Loucy (cell line): ENCODE data around the gene EIF2A.
"Not testable (repeated sequence)": the region's sequence is repeated elsewhere in the genome, so short reads cannot be mapped to it uniquely, and the experiment has no call there.

Source experiments
- H2AFZ ChIP-seq: fragments of 200-600 bp; sonication (generic); 2 replicates; pipeline ENCODE4 v1.6.0; 2016; ENCODE audit warnings: antibody characterized with exemption, mild to moderate bottlenecking, low read length, moderate library complexity
- H3F3A ChIP-seq: fragments of 200-600 bp; 2 replicates; pipeline ENCODE4 v1.6.0; 2016; ENCODE audit warnings: antibody characterized with exemption, low read depth, mild to moderate bottlenecking
- H3K27me3 ChIP-seq: fragments of 200-600 bp; sonication (generic); 2 replicates; pipeline ENCODE4 v1.6.1; 2014; ENCODE audit warnings: low read length, mild to moderate bottlenecking; ENCODE audit not compliant: insufficient read depth, poor library complexity, severe bottlenecking
- H3K36me3 ChIP-seq: fragments of 200-600 bp; sonication (generic); 2 replicates; pipeline ENCODE4 v1.6.1; 2016; ENCODE audit warnings: low read length; ENCODE audit not compliant: insufficient read depth
- H3K4me1 ChIP-seq: fragments of 200-600 bp; sonication (generic); 2 replicates; pipeline ENCODE4 v1.5.1; 2014; ENCODE audit warnings: low read length, mild to moderate bottlenecking; ENCODE audit not compliant: insufficient read depth, poor library complexity, severe bottlenecking
- H3K4me2 ChIP-seq: fragments of 200-600 bp; sonication (generic); 2 replicates; pipeline ENCODE4 v1.6.0; 2014; ENCODE audit warnings: antibody characterized with exemption, low read length, low read depth, mild to moderate bottlenecking; ENCODE audit not compliant: poor library complexity, severe bottlenecking
- H3K4me3 ChIP-seq: fragments of 200-600 bp; sonication (generic); 2 replicates; pipeline ENCODE4 v1.5.1; 2014; ENCODE audit warnings: low read length, mild to moderate bottlenecking, mixed read lengths; ENCODE audit not compliant: poor library complexity, severe bottlenecking
- H3K79me2 ChIP-seq: fragments of 200-600 bp; sonication (generic); 2 replicates; pipeline ENCODE4 v1.6.1; 2014; ENCODE audit warnings: low read length; ENCODE audit not compliant: insufficient read depth
- H3K9ac ChIP-seq: fragments of 200-600 bp; sonication (generic); 2 replicates; pipeline ENCODE4 v1.6.0; 2014; ENCODE audit warnings: mild to moderate bottlenecking, low read depth, low read length, moderate library complexity; ENCODE audit not compliant: poor library complexity, severe bottlenecking
- H3K9me2 ChIP-seq: fragments of 200-600 bp; sonication (generic); replicated peaks from 2 replicates; pipeline ENCODE4 v1.6.1; 2016; ENCODE audit warnings: low read depth, low read length, mixed read lengths
- H3K9me3 ChIP-seq: fragments of 200-600 bp; sonication (generic); 2 replicates; pipeline ENCODE4 v1.6.1; 2014; ENCODE audit warnings: mild to moderate bottlenecking, antibody characterized with exemption, low read length, low read depth; ENCODE audit not compliant: insufficient read depth
- H4K20me1 ChIP-seq: fragments of 200-600 bp; sonication (generic); 2 replicates; pipeline ENCODE4 v1.6.0; 2014; ENCODE audit warnings: antibody characterized with exemption, low read length, mild to moderate bottlenecking; ENCODE audit not compliant: insufficient read depth, poor library complexity, severe bottlenecking
- EZH2phosphoT487 ChIP-seq: fragments of 200-600 bp; IDR thresholded peaks from 2 replicates; pipeline ENCODE4 v1.6.1; 2018; ENCODE audit warnings: antibody characterized with exemption, mild to moderate bottlenecking, moderate library complexity, borderline replicate concordance
- TF ChIP-seq, protein P1 (sequence below): fragments of 200-600 bp; sonication (generic); conservative IDR thresholded peaks from 2 replicates; pipeline ENCODE4 v1.5.1; 2014; ENCODE audit warnings: mild to moderate bottlenecking, antibody characterized with exemption, low read length

Gene EIF2A

GRCh38 chr3:150546226-150547044 is at the start of gene EIF2A, which contains the start of gene SERP1:
TSS of gene EIF2A (plus strand) at chr3:150546787. CDS start at chr3:150546803, 16 bp downstream.
TSS of gene SERP1 (minus strand) at chr3:150546496. CDS start at chr3:150546135, 361 bp downstream.
- Histone ChIP-seq H3K4me2 (peak within 1 kb of the TSS; percentile 98), H3F3A (no peaks in the 10 kb centered on the region), H3K9me2 (no peaks in the 10 kb centered on the region), H3K36me3 (no peaks in the 10 kb centered on the region), H3K4me1 (peaks cover 59% of the 10 kb centered on the region), H4K20me1 (peaks cover 60% of the 10 kb centered on the region), H3K9me3 (no peaks in the 10 kb centered on the region), H3K79me2 (peaks cover 96% of the 10 kb centered on the region), H3K27me3 (no peaks in the 10 kb centered on the region), H3K9ac (peak within 1 kb of the TSS; percentile 92), H2AFZ (peak within 1 kb of the TSS; percentile 92), H3K4me3 (peak within 1 kb of the TSS; percentile 98)
- TF ChIP-seq, protein P1, sequence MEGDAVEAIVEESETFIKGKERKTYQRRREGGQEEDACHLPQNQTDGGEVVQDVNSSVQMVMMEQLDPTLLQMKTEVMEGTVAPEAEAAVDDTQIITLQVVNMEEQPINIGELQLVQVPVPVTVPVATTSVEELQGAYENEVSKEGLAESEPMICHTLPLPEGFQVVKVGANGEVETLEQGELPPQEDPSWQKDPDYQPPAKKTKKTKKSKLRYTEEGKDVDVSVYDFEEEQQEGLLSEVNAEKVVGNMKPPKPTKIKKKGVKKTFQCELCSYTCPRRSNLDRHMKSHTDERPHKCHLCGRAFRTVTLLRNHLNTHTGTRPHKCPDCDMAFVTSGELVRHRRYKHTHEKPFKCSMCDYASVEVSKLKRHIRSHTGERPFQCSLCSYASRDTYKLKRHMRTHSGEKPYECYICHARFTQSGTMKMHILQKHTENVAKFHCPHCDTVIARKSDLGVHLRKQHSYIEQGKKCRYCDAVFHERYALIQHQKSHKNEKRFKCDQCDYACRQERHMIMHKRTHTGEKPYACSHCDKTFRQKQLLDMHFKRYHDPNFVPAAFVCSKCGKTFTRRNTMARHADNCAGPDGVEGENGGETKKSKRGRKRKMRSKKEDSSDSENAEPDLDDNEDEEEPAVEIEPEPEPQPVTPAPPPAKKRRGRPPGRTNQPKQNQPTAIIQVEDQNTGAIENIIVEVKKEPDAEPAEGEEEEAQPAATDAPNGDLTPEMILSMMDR = no peak

DNA sequence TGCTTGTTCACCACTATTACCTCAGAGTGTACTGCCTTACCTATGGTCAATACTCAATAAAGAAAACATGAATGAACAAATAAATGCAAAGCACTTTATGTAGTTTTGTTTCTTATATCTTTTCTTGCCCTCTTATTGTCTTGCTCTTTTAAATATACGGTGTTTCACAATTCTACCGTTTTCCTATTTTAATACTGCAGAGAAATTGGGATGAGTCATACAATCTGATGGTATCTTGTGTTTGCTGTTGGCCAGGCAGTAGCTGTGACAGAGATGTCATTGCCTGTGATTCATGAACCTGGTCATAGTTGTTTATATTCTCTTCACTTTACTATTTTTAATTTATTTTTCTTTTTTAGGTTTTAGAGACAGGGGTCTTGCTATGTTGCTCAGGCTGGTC is 48.6 kb upstream of the EIF2A start:
- H3K79me2 ChIP-seq = no peaks in the 10 kb centered on the region
- no peak overlapping the region for H3K9ac ChIP-seq
- H2AFZ ChIP-seq = no peak overlapping the region
- no peaks in the 10 kb centered on the region for H3K36me3 ChIP-seq
- no peaks in the 10 kb centered on the region for H3K27me3 ChIP-seq
- peaks cover 6% of the 10 kb centered on the region; the same call in 1 of the 2 replicates for H3K9me3 ChIP-seq
- H3K9me2 ChIP-seq = no peaks in the 10 kb centered on the region
- no peaks in the 10 kb centered on the region for H3F3A ChIP-seq
- no peak overlapping the region for H3K4me2 ChIP-seq
- no peaks in the 10 kb centered on the region for H4K20me1 ChIP-seq
- H3K4me1 ChIP-seq = no peaks in the 10 kb centered on the region
- H3K4me3 ChIP-seq = no peak overlapping the region
- no peak for TF ChIP-seq EZH2phosphoT487
- TF ChIP-seq, protein P1 = no peak

DNA sequence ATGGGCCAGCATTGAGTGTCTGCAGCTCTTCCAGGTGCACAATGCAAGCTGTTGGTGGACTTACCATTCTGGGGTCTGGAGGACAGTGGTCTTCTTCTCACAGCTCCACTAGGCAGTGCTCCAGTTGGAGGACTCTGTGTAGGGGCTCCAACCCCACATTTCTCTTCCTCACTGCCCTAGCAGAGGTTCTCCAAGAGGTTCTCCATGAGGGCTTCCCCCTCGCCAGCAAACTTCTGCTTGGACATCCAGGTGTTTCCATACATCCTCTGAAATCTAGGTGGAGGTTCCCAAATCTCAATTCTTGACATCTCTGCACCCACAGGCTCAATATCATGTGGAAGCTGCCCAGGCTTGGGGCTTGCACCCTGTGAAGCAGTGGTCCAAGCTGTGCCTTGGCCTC is 45.6 kb upstream of the EIF2A start:
- not testable (repeated sequence) for H3K36me3 ChIP-seq, H2AFZ ChIP-seq, H3K9me3 ChIP-seq, H4K20me1 ChIP-seq, H3F3A ChIP-seq, H3K4me2 ChIP-seq, H3K79me2 ChIP-seq, H3K9ac ChIP-seq, H3K27me3 ChIP-seq, H3K4me3 ChIP-seq, H3K9me2 ChIP-seq, H3K4me1 ChIP-seq
